K562 (cell line): ENCODE data around the gene MRPL4. TPM values are rescaled to one million over a fixed set of nuclear protein-coding genes. Genes with fewer than 3 reads are reported as not detected.
A peak's percentile ranks its signal among the peaks of the same experiment; 100 is the strongest.

Experiments
- EZH2 ChIP-seq: IDR thresholded peaks from 2 replicates; pipeline ENCODE4 v1.6.1; 2012; ENCODE audit warnings: low read depth, mild to moderate bottlenecking, inconsistent platforms, low read length, borderline replicate concordance
- GATAD2A ChIP-seq: fragments of 450-650 bp; IDR thresholded peaks from 2 replicates; pipeline ENCODE4 v1.6.1; 2017
- MCM2 ChIP-seq: fragments of 450-650 bp; IDR thresholded peaks from 2 replicates; pipeline ENCODE4 v1.6.1; 2017; ENCODE audit warnings: low read depth, mild to moderate bottlenecking
- SLC30A9 ChIP-seq: fragments of 250-450 bp; sonication (Bioruptor Pico); IDR thresholded peaks from 2 replicates; pipeline ENCODE4 v1.8.0; 2022; ENCODE audit warnings: mild to moderate bottlenecking, moderate library complexity
- SP1 ChIP-seq: sonication (generic); formaldehyde crosslinking; IDR thresholded peaks from 2 replicates; pipeline ENCODE4 v1.8.1; 2022; ENCODE audit warnings: mild to moderate bottlenecking, missing genetic modification reagents
- SREBF2 ChIP-seq: sonication (generic); formaldehyde crosslinking; IDR thresholded peaks from 2 replicates; pipeline ENCODE4 v1.4.0; 2020; ENCODE audit warnings: mild to moderate bottlenecking, missing genetic modification reagents
- polyA plus RNA-seq, 8 experiments: library from polyadenylated mRNA; depleted of rRNA in 4 of 8; stranded (reverse) in 5 of 8; unstranded in 3 of 8; fragments of >200 nt; fragmentation: Nextera tagmentation in 2 of 8; fragmentation: Illumina TruSeq in 1 of 8; extraction: Ambion mirVana in 2 of 8; extraction: Trizol in 1 of 8; gene quantifications; 2 replicates each; pipeline versions ENCODE4 v1.2.1 to v1.2.3, GENCODE V29; 2011 to 2014; ENCODE audit warnings: inconsistent platforms in 1 of 8, missing spikeins in 1 of 8
- total RNA-seq, 7 experiments: library from RNA; depleted of rRNA in 6 of 7; stranded (reverse); fragments of >200 nt in 6 of 7; fragmentation: Illumina TruSeq in 2 of 7; extraction: Trizol in 2 of 7; gene quantifications; 2 replicates each; pipeline versions ENCODE4 v1.2.1 to v1.2.3, GENCODE V29; 2011 to 2021; ENCODE audit warnings: low replicate concordance in 1 of 7
- TF ChIP-seq, protein P1 (sequence below), 2 experiments: fragments of 450-650 bp in 1 of 2; sonication (generic) in 1 of 2; formaldehyde crosslinking in 1 of 2; IDR thresholded peaks; 2 replicates each; pipeline versions ENCODE4 v1.7.1 to v1.9.0; 2016 to 2022; ENCODE audit warnings: inconsistent platforms in 1 of 2, mild to moderate bottlenecking in 1 of 2, missing genetic modification reagents in 1 of 2
- TF ChIP-seq, protein P2 (sequence below): fragments of 250-450 bp; sonication (Bioruptor Pico); IDR thresholded peaks from 2 replicates; pipeline ENCODE4 v1.5.0; 2020; ENCODE audit warnings: mild to moderate bottlenecking, borderline replicate concordance
- TF ChIP-seq, protein P3 (sequence below), 2 experiments: fragments of 450-650 bp; IDR thresholded peaks; 2 replicates each; pipeline ENCODE4 v1.6.1; 2016
- TF ChIP-seq, protein P4 (sequence below): fragments of 450-650 bp; formaldehyde crosslinking; IDR thresholded peaks from 2 replicates; pipeline ENCODE4 v1.4.0; 2022; ENCODE audit warnings: mild to moderate bottlenecking, moderate library complexity
- TF ChIP-seq, protein P5 (sequence below), 2 experiments: fragments of 250-450 bp in 1 of 2; fragments of 450-650 bp in 1 of 2; sonication (Bioruptor Pico) in 1 of 2; IDR thresholded peaks; 2 replicates each; pipeline versions ENCODE4 v1.6.1 to v1.8.0; 2016 to 2021; ENCODE audit warnings: mild to moderate bottlenecking in 2 of 2, moderate library complexity in 2 of 2, missing compliant biosample characterization in 1 of 2, missing genetic modification characterization in 1 of 2

The MRPL4 gene
- total and polyA plus RNA-seq, 9 of the 15 experiments (the other 6 are each of a cell fraction or from before 2014, with no cell fraction given) = 1.4 to 239 (median 64.9) TPM

DNA sequence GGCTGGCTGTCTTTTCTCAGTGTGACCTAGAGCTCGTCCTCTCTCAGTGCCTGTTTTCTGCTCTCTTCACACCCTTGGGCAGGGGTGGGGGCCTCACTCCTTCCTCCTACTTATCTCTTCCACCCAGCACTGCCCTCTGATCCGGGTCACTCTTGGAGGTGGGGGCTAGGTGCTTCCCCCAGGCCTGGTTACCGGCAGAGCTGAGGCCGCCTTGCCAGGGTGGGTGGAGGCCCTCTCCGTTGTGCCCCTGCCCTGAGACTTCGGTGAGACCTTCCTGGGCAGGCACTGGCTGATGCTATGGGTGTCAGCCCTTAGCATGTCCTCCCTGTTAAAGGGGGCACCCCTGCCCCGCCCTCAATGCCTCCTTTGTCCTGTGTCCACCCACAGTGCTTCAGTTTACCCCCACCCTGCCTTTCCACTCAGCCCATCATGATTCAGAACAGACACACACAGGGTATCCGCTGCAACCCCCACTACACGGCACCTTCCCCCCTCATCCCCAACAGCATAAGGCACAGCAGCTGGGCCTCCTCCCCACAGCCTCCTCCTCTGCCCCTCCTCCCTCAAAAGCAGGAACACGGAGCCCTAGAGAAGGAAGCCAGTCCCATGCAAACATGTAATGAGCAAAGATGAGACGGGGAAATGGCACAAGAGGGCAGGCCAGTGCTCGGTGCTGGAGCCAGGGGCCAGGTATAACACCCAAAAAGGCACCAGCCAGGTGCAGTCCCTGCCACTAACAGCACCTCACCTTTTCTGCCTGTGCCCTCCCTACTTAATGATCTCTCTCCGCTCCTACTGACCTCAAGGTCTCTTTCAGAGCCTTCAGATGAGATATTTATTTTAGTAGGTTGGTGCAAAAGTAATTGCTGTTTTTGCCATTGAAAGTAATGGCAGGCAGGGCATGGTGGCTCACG lies 47.8 kb downstream of the MRPL4 start (continued):
- TF ChIP-seq, protein P1, sequence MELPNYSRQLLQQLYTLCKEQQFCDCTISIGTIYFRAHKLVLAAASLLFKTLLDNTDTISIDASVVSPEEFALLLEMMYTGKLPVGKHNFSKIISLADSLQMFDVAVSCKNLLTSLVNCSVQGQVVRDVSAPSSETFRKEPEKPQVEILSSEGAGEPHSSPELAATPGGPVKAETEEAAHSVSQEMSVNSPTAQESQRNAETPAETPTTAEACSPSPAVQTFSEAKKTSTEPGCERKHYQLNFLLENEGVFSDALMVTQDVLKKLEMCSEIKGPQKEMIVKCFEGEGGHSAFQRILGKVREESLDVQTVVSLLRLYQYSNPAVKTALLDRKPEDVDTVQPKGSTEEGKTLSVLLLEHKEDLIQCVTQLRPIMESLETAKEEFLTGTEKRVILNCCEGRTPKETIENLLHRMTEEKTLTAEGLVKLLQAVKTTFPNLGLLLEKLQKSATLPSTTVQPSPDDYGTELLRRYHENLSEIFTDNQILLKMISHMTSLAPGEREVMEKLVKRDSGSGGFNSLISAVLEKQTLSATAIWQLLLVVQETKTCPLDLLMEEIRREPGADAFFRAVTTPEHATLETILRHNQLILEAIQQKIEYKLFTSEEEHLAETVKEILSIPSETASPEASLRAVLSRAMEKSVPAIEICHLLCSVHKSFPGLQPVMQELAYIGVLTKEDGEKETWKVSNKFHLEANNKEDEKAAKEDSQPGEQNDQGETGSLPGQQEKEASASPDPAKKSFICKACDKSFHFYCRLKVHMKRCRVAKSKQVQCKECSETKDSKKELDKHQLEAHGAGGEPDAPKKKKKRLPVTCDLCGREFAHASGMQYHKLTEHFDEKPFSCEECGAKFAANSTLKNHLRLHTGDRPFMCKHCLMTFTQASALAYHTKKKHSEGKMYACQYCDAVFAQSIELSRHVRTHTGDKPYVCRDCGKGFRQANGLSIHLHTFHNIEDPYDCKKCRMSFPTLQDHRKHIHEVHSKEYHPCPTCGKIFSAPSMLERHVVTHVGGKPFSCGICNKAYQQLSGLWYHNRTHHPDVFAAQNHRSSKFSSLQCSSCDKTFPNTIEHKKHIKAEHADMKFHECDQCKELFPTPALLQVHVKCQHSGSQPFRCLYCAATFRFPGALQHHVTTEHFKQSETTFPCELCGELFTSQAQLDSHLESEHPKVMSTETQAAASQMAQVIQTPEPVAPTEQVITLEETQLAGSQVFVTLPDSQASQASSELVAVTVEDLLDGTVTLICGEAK (IDR thresholded peaks at IDR 0.05) = peak; percentile 78
- TF ChIP-seq, protein P1 (CRISPR knock-in tag; IDR thresholded peaks at IDR 0.05) = no peak
- peak; percentile 65 for TF ChIP-seq SP1 (CRISPR knock-in tag)
- no peak for TF ChIP-seq SLC30A9 (CRISPR knock-in tag)
- TF ChIP-seq, protein P2, sequence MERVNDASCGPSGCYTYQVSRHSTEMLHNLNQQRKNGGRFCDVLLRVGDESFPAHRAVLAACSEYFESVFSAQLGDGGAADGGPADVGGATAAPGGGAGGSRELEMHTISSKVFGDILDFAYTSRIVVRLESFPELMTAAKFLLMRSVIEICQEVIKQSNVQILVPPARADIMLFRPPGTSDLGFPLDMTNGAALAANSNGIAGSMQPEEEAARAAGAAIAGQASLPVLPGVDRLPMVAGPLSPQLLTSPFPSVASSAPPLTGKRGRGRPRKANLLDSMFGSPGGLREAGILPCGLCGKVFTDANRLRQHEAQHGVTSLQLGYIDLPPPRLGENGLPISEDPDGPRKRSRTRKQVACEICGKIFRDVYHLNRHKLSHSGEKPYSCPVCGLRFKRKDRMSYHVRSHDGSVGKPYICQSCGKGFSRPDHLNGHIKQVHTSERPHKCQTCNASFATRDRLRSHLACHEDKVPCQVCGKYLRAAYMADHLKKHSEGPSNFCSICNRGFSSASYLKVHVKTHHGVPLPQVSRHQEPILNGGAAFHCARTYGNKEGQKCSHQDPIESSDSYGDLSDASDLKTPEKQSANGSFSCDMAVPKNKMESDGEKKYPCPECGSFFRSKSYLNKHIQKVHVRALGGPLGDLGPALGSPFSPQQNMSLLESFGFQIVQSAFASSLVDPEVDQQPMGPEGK (CRISPR knock-in tag) = no peak
- no peak for TF ChIP-seq SREBF2 (CRISPR knock-in tag)
- no peak for TF ChIP-seq EZH2
- TF ChIP-seq GATAD2A = peak; percentile 93; the same call in 1 of the 2 replicates
- TF ChIP-seq, protein P3, sequence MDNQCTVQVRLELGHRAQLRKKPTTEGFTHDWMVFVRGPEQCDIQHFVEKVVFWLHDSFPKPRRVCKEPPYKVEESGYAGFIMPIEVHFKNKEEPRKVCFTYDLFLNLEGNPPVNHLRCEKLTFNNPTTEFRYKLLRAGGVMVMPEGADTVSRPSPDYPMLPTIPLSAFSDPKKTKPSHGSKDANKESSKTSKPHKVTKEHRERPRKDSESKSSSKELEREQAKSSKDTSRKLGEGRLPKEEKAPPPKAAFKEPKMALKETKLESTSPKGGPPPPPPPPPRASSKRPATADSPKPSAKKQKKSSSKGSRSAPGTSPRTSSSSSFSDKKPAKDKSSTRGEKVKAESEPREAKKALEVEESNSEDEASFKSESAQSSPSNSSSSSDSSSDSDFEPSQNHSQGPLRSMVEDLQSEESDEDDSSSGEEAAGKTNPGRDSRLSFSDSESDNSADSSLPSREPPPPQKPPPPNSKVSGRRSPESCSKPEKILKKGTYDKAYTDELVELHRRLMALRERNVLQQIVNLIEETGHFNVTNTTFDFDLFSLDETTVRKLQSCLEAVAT (IDR thresholded peaks at IDR 0.05) = peak; percentile 15 to 61; a peak in 1 of 4 replicates
- TF ChIP-seq, protein P4, sequence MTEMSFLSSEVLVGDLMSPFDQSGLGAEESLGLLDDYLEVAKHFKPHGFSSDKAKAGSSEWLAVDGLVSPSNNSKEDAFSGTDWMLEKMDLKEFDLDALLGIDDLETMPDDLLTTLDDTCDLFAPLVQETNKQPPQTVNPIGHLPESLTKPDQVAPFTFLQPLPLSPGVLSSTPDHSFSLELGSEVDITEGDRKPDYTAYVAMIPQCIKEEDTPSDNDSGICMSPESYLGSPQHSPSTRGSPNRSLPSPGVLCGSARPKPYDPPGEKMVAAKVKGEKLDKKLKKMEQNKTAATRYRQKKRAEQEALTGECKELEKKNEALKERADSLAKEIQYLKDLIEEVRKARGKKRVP (CRISPR knock-in tag) = 0 out of 2 replicates have a peak, but pooled peaks have one; percentile 26
- TF ChIP-seq, protein P5, sequence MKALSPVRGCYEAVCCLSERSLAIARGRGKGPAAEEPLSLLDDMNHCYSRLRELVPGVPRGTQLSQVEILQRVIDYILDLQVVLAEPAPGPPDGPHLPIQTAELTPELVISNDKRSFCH (CRISPR knock-in tag; IDR thresholded peaks at IDR 0.05) = no peak
- TF ChIP-seq, protein P5 (tag; IDR thresholded peaks at IDR 0.05) = peak; percentile 87
- peak; percentile 78 for TF ChIP-seq MCM2
